HG03103 (cell line): ENCODE data around the gene TSC22D3.
A peak's percentile ranks its signal among the peaks of the same experiment; 100 is the strongest.
"Not testable (repeated sequence)": the region's sequence is repeated elsewhere in the genome, so short reads cannot be mapped to it uniquely, and the experiment has no call there.

Source experiments
- ATAC-seq: cut with Tn5 transposase; IDR thresholded peaks from one replicate; pipeline ENCODE4 v1.9.1; 2021; ENCODE audit warnings: low read depth; ENCODE audit not compliant: unreplicated experiment

The TSC22D3 gene

GRCh38 chrX:107684956-107685385 lies 90.6 kb downstream of the TSC22D3 start:
- ATAC-seq, result peak; percentile 85

- ATAC-seq, result no peak
Observed at GRCh38 chrX:107683931-107684330, 91.7 kb downstream of the TSC22D3 start.

- no peak for ATAC-seq
Observed at GRCh38 chrX:107683124-107683895, 92.3 kb downstream of the TSC22D3 start.

- no peak for ATAC-seq
Observed at GRCh38 chrX:107682256-107682655, 93.3 kb downstream of the TSC22D3 start.

GRCh38 chrX:107678957-107679740 lies 96.4 kb downstream of the TSC22D3 start:
- ATAC-seq, result no peak

- no peak for ATAC-seq
Observed at GRCh38 chrX:107677909-107678308, 97.7 kb downstream of the TSC22D3 start.

GRCh38 chrX:107677501-107677901 lies 98.1 kb downstream of the TSC22D3 start:
- no peak for ATAC-seq

- no peak for ATAC-seq
Observed at GRCh38 chrX:107676559-107677378, 98.8 kb downstream of the TSC22D3 start.

GRCh38 chrX:107675823-107676555 lies 99.6 kb downstream of the TSC22D3 start:
- no peak for ATAC-seq

- ATAC-seq, result no peak
Observed at GRCh38 chrX:107675365-107675654, 100.3 kb downstream of the TSC22D3 start.

- ATAC-seq, result peak; percentile 2
Observed at GRCh38 chrX:107674480-107675364, 100.9 kb downstream of the TSC22D3 start.

- ATAC-seq, result peak; percentile 92
Observed at GRCh38 chrX:107673933-107674479, 101.6 kb downstream of the TSC22D3 start.

- peak; percentile 2 for ATAC-seq
Observed at GRCh38 chrX:107673431-107673830, 102.2 kb downstream of the TSC22D3 start.

GRCh38 chrX:107672955-107673378 lies 102.6 kb downstream of the TSC22D3 start:
- peak; percentile 29 for ATAC-seq

GRCh38 chrX:107671256-107671655 lies 104.3 kb downstream of the TSC22D3 start:
- not testable (repeated sequence) for ATAC-seq

- ATAC-seq, result no peak
Observed at GRCh38 chrX:107669885-107670628, 105.5 kb downstream of the TSC22D3 start.

- ATAC-seq, result no peak
Observed at GRCh38 chrX:107669261-107669660, 106.3 kb downstream of the TSC22D3 start.

GRCh38 chrX:107668710-107669109 lies 106.9 kb downstream of the TSC22D3 start:
- not testable (repeated sequence) for ATAC-seq
